MCF 10A (cell line): ENCODE data around the gene DKKL1. TPM values are rescaled to one million over a fixed set of nuclear protein-coding genes. Genes with fewer than 3 reads are reported as not detected.

Source experiments
- BruUV-seq: library from RNA; stranded (reverse); fragments of 400-500 nt; replicated peaks from 2 replicates; lab custom pipeline; 2021; lab: Mats Ljungman, UMichigan
- CTCF ChIA-PET: fragments of 300-600 bp; sonication (Branson Sonifier 250); formaldehyde crosslinking; extraction: SDS; loops from one replicate; lab custom pipeline; 2021; ENCODE audit warnings: antibody characterized with exemption, inconsistent platforms; lab: Yijun Ruan, JAX
- POLR2A ChIA-PET: fragments of 300-600, 350-650 bp; sonication (Branson Sonifier 250); formaldehyde crosslinking; extraction: SDS; loops from one replicate; lab custom pipeline; 2020; ENCODE audit warnings: antibody characterized with exemption, inconsistent platforms; lab: Yijun Ruan, JAX
- DNase-seq: peaks from one replicate; pipeline ENCODE4 v3.0.0-alpha.2; 2018; ENCODE audit not compliant: unreplicated experiment
- H3K27ac Mint-ChIP-seq: one replicate; pipeline ENCODE4 v1.8.0; 2022; ENCODE audit warnings: mild to moderate bottlenecking, low read depth, mixed read lengths; ENCODE audit not compliant: unreplicated experiment
- H3K27me3 Mint-ChIP-seq: one replicate; pipeline ENCODE4 v1.8.0; 2022; ENCODE audit warnings: mixed read lengths; ENCODE audit not compliant: insufficient read depth, unreplicated experiment
- H3K36me3 Mint-ChIP-seq: one replicate; pipeline ENCODE4 v1.8.0; 2022; ENCODE audit warnings: mild to moderate bottlenecking, moderate library complexity, mixed read lengths; ENCODE audit not compliant: insufficient read depth, unreplicated experiment
- H3K4me1 Mint-ChIP-seq: one replicate; pipeline ENCODE4 v1.8.0; 2022; ENCODE audit warnings: mixed read lengths; ENCODE audit not compliant: insufficient read depth, unreplicated experiment
- H3K4me3 Mint-ChIP-seq: one replicate; pipeline ENCODE4 v1.8.0; 2022; ENCODE audit warnings: mild to moderate bottlenecking, moderate library complexity, mixed read lengths; ENCODE audit not compliant: unreplicated experiment
- H3K9me3 Mint-ChIP-seq: one replicate; pipeline ENCODE4 v1.8.0; 2022; ENCODE audit warnings: mixed read lengths; ENCODE audit not compliant: unreplicated experiment
- CTCF ChIP-seq: fragments of 200-600 bp; IDR thresholded peaks from one replicate; pipeline ENCODE4 v1.8.0; 2022; ENCODE audit warnings: antibody characterized with exemption, mild to moderate bottlenecking; ENCODE audit not compliant: unreplicated experiment
- intact Hi-C: fragments of 100-400 bp; cut with micrococcal nuclease; formaldehyde crosslinking; loops from 2 replicates; pipeline ENCODE4 v1.14.1; 2022
- total RNA-seq: library from RNA; stranded (reverse); gene quantifications from 2 replicates; pipeline ENCODE4 v1.2.3, GENCODE V29; 2022

Gene DKKL1
- total RNA-seq, 1 experiment from 2014 or later, result not detected

- Mint-ChIP-seq H3K27me3 (peaks cover 15% of the 10 kb centered on the region), H3K9me3 (no peaks in the 10 kb centered on the region), H3K4me1 (no peaks in the 10 kb centered on the region), H3K4me3 (no peak overlapping the region), H3K36me3 (no peaks in the 10 kb centered on the region), H3K27ac (no peak overlapping the region)
- CTCF ChIA-PET, result no interaction called here
- no peak for TF ChIP-seq CTCF
- intact Hi-C loops, result no loop called here
- no TSS peak for BruUV-seq
- DNase-seq, result no peak
- POLR2A ChIA-PET, result interaction anchor here (0.7 kb wide), 1 partner anchor 54 kb away, joined by 3 read pairs; no protein-coding TSS in a partner anchor
Measured at GRCh38 chr19:49413348-49413747, 49.7 kb downstream of the DKKL1 start.

- no peak for TF ChIP-seq CTCF
- H3K4me3 Mint-ChIP-seq, result no peak overlapping the region
- peaks cover 24% of the 10 kb centered on the region for H3K27me3 Mint-ChIP-seq
- H3K9me3 Mint-ChIP-seq, result no peaks in the 10 kb centered on the region
- intact Hi-C loops, result no loop called here
- H3K27ac Mint-ChIP-seq, result no peak overlapping the region
- ChIA-PET CTCF (interaction anchor here (0.6 kb wide), 1 partner anchor 1150 kb away, joined by 3 read pairs; no protein-coding TSS in a partner anchor), POLR2A (no interaction called here)
- DNase-seq, result no peak
- no TSS peak for BruUV-seq
- no peaks in the 10 kb centered on the region for H3K36me3 Mint-ChIP-seq
- H3K4me1 Mint-ChIP-seq, result no peaks in the 10 kb centered on the region
Measured at GRCh38 chr19:49414256-49414655, 50.6 kb downstream of the DKKL1 start.

GRCh38 chr19:49415102-49415809, 51.6 kb downstream of the DKKL1 start:
- ChIA-PET POLR2A (no interaction called here), CTCF (interaction anchor here (0.6 kb wide), 1 partner anchor 1151 kb away, joined by 3 read pairs; no protein-coding TSS in a partner anchor)
- Mint-ChIP-seq H3K36me3 (no peaks in the 10 kb centered on the region), H3K27ac (no peak overlapping the region), H3K9me3 (no peaks in the 10 kb centered on the region), H3K4me1 (peaks cover under 1% of the 10 kb centered on the region), H3K27me3 (peaks cover 34% of the 10 kb centered on the region), H3K4me3 (no peak overlapping the region)
- BruUV-seq, result no TSS peak
- TF ChIP-seq CTCF, result no peak
- no peak for DNase-seq
- intact Hi-C loops, result no loop called here

- TF ChIP-seq CTCF, result no peak
- Mint-ChIP-seq H3K4me3 (no peak overlapping the region), H3K27ac (no peak overlapping the region), H3K36me3 (no peaks in the 10 kb centered on the region), H3K27me3 (peaks cover 39% of the 10 kb centered on the region), H3K4me1 (peaks cover 5% of the 10 kb centered on the region), H3K9me3 (no peaks in the 10 kb centered on the region)
- BruUV-seq, result no TSS peak
- intact Hi-C loops, result no loop called here
- ChIA-PET POLR2A (no interaction called here), CTCF (interaction anchor here (1.5 kb wide), 1 partner anchor 9 kb away, joined by 3 read pairs; no protein-coding TSS in a partner anchor)
- DNase-seq, result no peak
Measured at GRCh38 chr19:49415810-49416200, 52.1 kb downstream of the DKKL1 start.
